Keratinocyte (primary cell): ENCODE results near the gene LRIG3. TPM values are rescaled to one million over a fixed set of nuclear protein-coding genes. Genes with fewer than 3 reads are reported as not detected.

Experiments used
- DNase-seq: peaks from one replicate; pipeline ENCODE4 v3.0.0-alpha.2; 2011; ENCODE audit warnings: low read depth, missing footprints, low spot score
- FAIRE-seq: peaks from 2 replicates; lab custom pipeline; 2011; peaks lifted over from hg19 to GRCh38; lab: Jason Lieb, UNC
- H2AFZ ChIP-seq: 2 replicates; pipeline ENCODE4 v1.6.0; 2012; ENCODE audit warnings: low read length, control low read depth, inconsistent platforms; ENCODE audit not compliant: control insufficient read depth
- H3K27ac ChIP-seq: 2 replicates; pipeline ENCODE4 v1.5.1; 2011; ENCODE audit warnings: low read length; ENCODE audit not compliant: control insufficient read depth, insufficient read depth
- H3K27me3 ChIP-seq: 3 replicates; pipeline ENCODE4 v1.6.0; 2011; ENCODE audit warnings: low read length; ENCODE audit not compliant: control insufficient read depth, insufficient read depth; ENCODE audit errors: extremely low read depth
- H3K36me3 ChIP-seq, 2 experiments: 2 replicates in 1 of 2; 3 replicates in 1 of 2; pipeline ENCODE4 v1.5.1; 2011; ENCODE audit warnings: low read length in 2 of 2, mild to moderate bottlenecking in 1 of 2; ENCODE audit not compliant: control insufficient read depth in 2 of 2, insufficient read depth in 2 of 2; ENCODE audit errors: extremely low read depth in 1 of 2
- H3K4me1 ChIP-seq: 3 replicates; pipeline ENCODE4 v1.5.1; 2011; ENCODE audit warnings: low read length; ENCODE audit not compliant: control insufficient read depth, insufficient read depth; ENCODE audit errors: extremely low read depth
- H3K4me2 ChIP-seq: 3 replicates; pipeline ENCODE4 v1.6.0; 2011; ENCODE audit warnings: low read depth, low read length; ENCODE audit not compliant: control insufficient read depth, insufficient read depth; ENCODE audit errors: extremely low read depth
- H3K4me3 ChIP-seq, 3 experiments: fragments of 200-600 bp in 1 of 3; sonication (generic) in 1 of 3; 2 replicates in 2 of 3; 3 replicates in 1 of 3; pipeline ENCODE4 v1.5.1; 2011 to 2016; ENCODE audit warnings: low read length in 3 of 3, mild to moderate bottlenecking in 3 of 3, control low read depth in 2 of 3, inconsistent platforms in 1 of 3, low read depth in 1 of 3, mixed read lengths in 1 of 3, mixed run types in 1 of 3, moderate library complexity in 1 of 3; ENCODE audit not compliant: control insufficient read depth in 2 of 3, insufficient read depth in 2 of 3; ENCODE audit errors: extremely low read depth in 1 of 3
- H3K79me2 ChIP-seq: 2 replicates; pipeline ENCODE4 v1.6.0; 2012; ENCODE audit warnings: low read length; ENCODE audit not compliant: control insufficient read depth, insufficient read depth
- H3K9ac ChIP-seq: 3 replicates; pipeline ENCODE4 v1.6.0; 2011; ENCODE audit warnings: low read length; ENCODE audit not compliant: control insufficient read depth, insufficient read depth; ENCODE audit errors: extremely low read depth
- H3K9me1 ChIP-seq: 3 replicates; pipeline ENCODE4 v1.6.0; 2011; ENCODE audit warnings: low read length; ENCODE audit not compliant: control insufficient read depth, insufficient read depth; ENCODE audit errors: extremely low read depth
- H3K9me3 ChIP-seq: 2 replicates; pipeline ENCODE4 v1.5.1; 2012; ENCODE audit warnings: low read depth, low read length; ENCODE audit not compliant: control insufficient read depth
- H4K20me1 ChIP-seq: 3 replicates; pipeline ENCODE4 v1.6.0; 2011; ENCODE audit warnings: low read length; ENCODE audit not compliant: control insufficient read depth, insufficient read depth; ENCODE audit errors: extremely low read depth
- CTCF ChIP-seq, 3 experiments: IDR thresholded peaks in 1 of 3; conservative IDR thresholded peaks in 1 of 3; optimal IDR thresholded peaks in 1 of 3; 2 replicates in 2 of 3; 3 replicates in 1 of 3; pipeline versions ENCODE3 to v1.5.1; 2011; ENCODE audit warnings: low read length in 3 of 3, mild to moderate bottlenecking in 3 of 3, moderate library complexity in 2 of 3, control low read depth in 1 of 3, inconsistent platforms in 1 of 3; ENCODE audit not compliant: insufficient read depth in 2 of 3; ENCODE audit errors: extremely low read depth in 1 of 3
- EZH2 ChIP-seq: IDR thresholded peaks from one replicate; pipeline ENCODE4 v1.6.1; 2012; ENCODE audit warnings: inconsistent platforms, mild to moderate bottlenecking, low read length, moderate library complexity
- dilution Hi-C: fragments of 300-500 bp; cut with MboI; formaldehyde crosslinking; loops from one replicate; pipeline ENCODE4 v1.7.0; 2020; ENCODE audit warnings: low sequenced_read_pairs; ENCODE audit not compliant: extremely low pct_ligation_motif_present
- polyA plus RNA-seq, 5 experiments: library from polyadenylated mRNA; depleted of rRNA in 3 of 5; stranded (reverse) in 3 of 5; stranded (forward) in 1 of 5; unstranded in 1 of 5; fragments of >200 nt; gene quantifications; 1 replicate in 1 of 5; 2 replicates in 3 of 5; 3 replicates in 1 of 5; pipeline versions ENCODE4 v1.2.1 to v1.2.3, GENCODE V29; 2011 to 2012; ENCODE audit warnings: missing spikeins in 2 of 5, low read depth in 1 of 5, low replicate concordance in 1 of 5

Gene LRIG3
- polyA plus RNA-seq, 1 donor (not counting 4 experiments of a cell fraction or from before 2014, with no cell fraction given): 30.9 TPM

- no peak overlapping the region for H3K4me2 ChIP-seq
- H3K9ac ChIP-seq: no peak overlapping the region
- FAIRE-seq (no peak), DNase-seq (no peak)
- no peaks in the 10 kb centered on the region for H3K36me3 ChIP-seq
- H3K79me2 ChIP-seq: no peaks in the 10 kb centered on the region
- no peak overlapping the region for H3K27ac ChIP-seq
- H3K4me3 ChIP-seq: no peak overlapping the region
- H3K9me1 ChIP-seq: no peaks in the 10 kb centered on the region
- dilution Hi-C loops: no loop called here
- TF ChIP-seq EZH2 (no peak), CTCF (optimal IDR thresholded peaks at IDR 0.05 in 1 of 3, IDR thresholded peaks at IDR 0.05 in 1 of 3, conservative IDR thresholded peaks at IDR 0.05 in 1 of 3; ENCODE audit: extremely low read depth in 1 of 3, insufficient read depth in 2 of 3, low read length in 3 of 3) (no peak)
- no peaks in the 10 kb centered on the region for H4K20me1 ChIP-seq
- no peak overlapping the region for H2AFZ ChIP-seq
- peaks cover 5% of the 10 kb centered on the region for H3K4me1 ChIP-seq
- no peaks in the 10 kb centered on the region for H3K27me3 ChIP-seq
- no peaks in the 10 kb centered on the region for H3K9me3 ChIP-seq
These were observed 45.3 kb upstream of the LRIG3 start for GRCh38 chr12:58965568-58965967.

- H2AFZ ChIP-seq: no peak overlapping the region
- no peak overlapping the region for H3K9ac ChIP-seq
- no peaks in the 10 kb centered on the region for H3K9me3 ChIP-seq
- no peaks in the 10 kb centered on the region for H4K20me1 ChIP-seq
- H3K4me1 ChIP-seq: peaks cover 5% of the 10 kb centered on the region
- H3K4me2 ChIP-seq: no peak overlapping the region
- TF ChIP-seq EZH2: no peak
- no peak for TF ChIP-seq CTCF (optimal IDR thresholded peaks at IDR 0.05 in 1 of 3, IDR thresholded peaks at IDR 0.05 in 1 of 3, conservative IDR thresholded peaks at IDR 0.05 in 1 of 3; ENCODE audit: extremely low read depth in 1 of 3, insufficient read depth in 2 of 3, low read length in 3 of 3)
- FAIRE-seq (no peak), DNase-seq (no peak)
- no peak overlapping the region for H3K4me3 ChIP-seq
- dilution Hi-C loops: no loop called here
- no peaks in the 10 kb centered on the region for H3K79me2 ChIP-seq
- no peaks in the 10 kb centered on the region for H3K9me1 ChIP-seq
- no peak overlapping the region for H3K27ac ChIP-seq
- no peaks in the 10 kb centered on the region for H3K36me3 ChIP-seq
- H3K27me3 ChIP-seq: no peaks in the 10 kb centered on the region
These were observed 43.5 kb upstream of the LRIG3 start for GRCh38 chr12:58963844-58964243.
